Measurements from ENCODE around the gene FFAR1.

Gene FFAR1, protein sequence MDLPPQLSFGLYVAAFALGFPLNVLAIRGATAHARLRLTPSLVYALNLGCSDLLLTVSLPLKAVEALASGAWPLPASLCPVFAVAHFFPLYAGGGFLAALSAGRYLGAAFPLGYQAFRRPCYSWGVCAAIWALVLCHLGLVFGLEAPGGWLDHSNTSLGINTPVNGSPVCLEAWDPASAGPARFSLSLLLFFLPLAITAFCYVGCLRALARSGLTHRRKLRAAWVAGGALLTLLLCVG (N-terminal part only)

DNA sequence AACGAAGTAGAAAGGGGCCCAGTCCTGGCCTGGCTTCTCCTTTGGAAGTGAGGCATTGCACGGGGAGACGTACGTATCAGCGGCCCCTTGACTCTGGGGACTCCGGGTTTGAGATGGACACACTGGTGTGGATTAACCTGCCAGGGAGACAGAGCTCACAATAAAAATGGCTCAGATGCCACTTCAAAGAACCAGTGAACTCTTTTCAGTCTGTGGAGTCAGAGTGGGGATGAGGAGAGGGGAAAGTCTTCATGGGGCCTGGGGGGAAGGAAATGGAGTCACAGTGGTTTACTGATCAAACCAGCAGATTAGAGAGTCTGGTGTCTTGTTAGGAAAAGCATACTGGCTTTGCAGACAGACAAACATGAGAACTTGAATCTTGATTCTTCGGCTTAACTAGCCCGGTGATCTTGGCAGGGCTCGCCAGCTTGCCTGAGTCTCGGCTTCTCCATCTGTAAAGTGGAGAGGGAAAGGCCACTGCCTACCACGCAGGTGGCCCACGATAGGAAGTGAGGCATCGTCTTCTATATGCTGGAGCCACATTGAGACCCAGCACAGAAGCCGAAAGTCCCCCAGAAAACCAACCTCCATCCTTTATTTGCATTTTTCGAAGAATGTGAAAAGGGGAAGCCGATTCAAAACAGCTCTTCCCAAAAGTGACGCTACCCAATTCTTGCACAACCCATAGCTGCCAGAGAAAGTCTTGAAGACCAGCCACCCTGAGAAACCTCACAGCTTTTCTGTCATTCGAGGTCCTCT lies at the start of gene FFAR1:
FFAR1 (plus strand) TSS at position 732 of the 759 bp plus-strand sequence. CDS start 3,650 bp downstream, outside the sequence.
- FAIRE-seq (no peak), DNase-seq (ENCODE audit: insufficient read length, low spot score) (no peak)
- TF ChIP-seq, protein P1, sequence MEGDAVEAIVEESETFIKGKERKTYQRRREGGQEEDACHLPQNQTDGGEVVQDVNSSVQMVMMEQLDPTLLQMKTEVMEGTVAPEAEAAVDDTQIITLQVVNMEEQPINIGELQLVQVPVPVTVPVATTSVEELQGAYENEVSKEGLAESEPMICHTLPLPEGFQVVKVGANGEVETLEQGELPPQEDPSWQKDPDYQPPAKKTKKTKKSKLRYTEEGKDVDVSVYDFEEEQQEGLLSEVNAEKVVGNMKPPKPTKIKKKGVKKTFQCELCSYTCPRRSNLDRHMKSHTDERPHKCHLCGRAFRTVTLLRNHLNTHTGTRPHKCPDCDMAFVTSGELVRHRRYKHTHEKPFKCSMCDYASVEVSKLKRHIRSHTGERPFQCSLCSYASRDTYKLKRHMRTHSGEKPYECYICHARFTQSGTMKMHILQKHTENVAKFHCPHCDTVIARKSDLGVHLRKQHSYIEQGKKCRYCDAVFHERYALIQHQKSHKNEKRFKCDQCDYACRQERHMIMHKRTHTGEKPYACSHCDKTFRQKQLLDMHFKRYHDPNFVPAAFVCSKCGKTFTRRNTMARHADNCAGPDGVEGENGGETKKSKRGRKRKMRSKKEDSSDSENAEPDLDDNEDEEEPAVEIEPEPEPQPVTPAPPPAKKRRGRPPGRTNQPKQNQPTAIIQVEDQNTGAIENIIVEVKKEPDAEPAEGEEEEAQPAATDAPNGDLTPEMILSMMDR (IDR thresholded peaks at IDR 0.05; ENCODE audit: insufficient read depth, missing control alignments), result no peak

DNA sequence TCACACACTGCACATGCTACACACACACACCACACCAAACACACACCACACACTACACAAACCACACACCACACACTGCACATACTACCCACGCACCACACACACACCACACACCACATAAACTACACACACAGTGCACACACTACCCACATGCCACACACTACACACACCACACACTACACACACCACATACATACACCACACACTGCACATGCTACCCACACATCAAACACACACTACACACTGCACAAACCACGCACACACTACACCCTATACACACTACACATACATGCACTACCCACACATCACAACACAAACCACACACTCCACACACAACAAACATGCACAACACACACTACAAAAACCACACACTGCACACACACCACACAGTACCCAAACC lies 49.8 kb upstream of the FFAR1 start:
- DNase-seq (ENCODE audit: insufficient read length, low spot score) (no peak), FAIRE-seq (no peak)
- TF ChIP-seq, protein P1 (IDR thresholded peaks at IDR 0.05; ENCODE audit: insufficient read depth, missing control alignments), result no peak

DNA sequence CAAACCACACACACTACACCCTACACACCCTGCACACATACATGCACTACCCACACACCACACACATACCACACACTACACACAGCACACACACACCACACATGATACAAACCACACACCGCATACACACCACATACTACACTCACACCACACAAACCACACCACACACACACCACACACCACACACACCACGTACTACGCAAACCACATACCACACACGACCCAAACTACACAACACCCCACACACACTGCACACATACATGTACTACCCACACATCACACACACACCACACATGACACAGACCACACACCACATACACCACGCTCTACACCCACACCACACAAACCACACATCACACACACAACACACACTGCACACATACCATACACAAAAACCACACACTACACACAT lies 49.1 kb upstream of the FFAR1 start:
- FAIRE-seq, result no peak

DNA sequence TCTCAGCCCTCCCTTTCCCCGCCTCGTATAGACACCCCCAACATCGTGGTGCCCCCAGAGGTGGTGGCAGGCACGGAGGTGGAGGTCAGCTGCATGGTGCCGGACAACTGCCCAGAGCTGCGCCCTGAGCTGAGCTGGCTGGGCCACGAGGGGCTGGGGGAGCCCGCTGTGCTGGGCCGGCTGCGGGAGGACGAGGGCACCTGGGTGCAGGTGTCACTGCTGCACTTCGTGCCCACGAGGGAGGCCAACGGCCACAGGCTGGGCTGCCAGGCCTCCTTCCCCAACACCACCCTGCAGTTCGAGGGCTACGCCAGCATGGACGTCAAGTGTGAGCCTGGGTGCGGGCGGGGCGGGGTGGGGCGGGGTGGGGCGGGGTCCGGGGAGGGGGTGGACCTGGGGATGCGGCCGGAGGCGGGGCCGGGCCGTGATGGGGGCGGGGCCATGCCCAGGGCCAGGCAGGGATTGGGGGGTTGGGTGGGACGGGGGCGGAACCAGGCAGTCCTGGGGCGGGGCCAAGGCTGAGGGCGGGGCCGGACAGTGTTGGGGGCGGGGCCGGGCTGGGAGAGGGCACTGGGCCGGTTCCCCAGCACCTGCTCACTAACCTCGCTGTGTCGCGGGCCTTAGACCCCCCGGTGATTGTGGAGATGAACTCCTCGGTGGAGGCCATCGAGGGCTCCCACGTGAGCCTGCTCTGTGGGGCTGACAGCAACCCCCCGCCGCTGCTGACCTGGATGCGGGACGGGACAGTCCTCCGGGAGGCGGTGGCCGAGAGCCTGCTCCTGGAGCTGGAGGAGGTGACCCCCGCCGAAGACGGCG lies 48.0 kb upstream of the FFAR1 start:
- TF ChIP-seq, protein P1 (IDR thresholded peaks at IDR 0.05; ENCODE audit: insufficient read depth, missing control alignments), result no peak
- DNase-seq (ENCODE audit: insufficient read length, low spot score) (no peak), FAIRE-seq (no peak)

More for the DNA sequence above, 49.1 kb upstream of the FFAR1 start:
- TF ChIP-seq, protein P1 (IDR thresholded peaks at IDR 0.05; ENCODE audit: insufficient read depth, missing control alignments), result no peak
- DNase-seq (ENCODE audit: insufficient read length, low spot score), result no peak

DNA sequence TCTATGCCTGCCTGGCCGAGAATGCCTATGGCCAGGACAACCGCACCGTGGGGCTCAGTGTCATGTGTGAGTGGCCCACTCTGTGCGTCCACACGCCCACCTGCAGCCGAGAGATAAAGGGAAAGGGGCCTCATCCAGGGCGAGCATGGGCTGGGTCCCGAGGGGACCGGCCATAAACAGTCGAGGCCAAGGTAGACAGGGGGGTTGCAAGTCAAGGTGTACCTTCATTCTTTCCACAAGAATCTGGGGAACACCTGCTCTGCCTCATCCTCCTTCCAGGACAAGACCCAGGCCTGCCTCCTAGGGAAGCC lies 47.4 kb upstream of the FFAR1 start:
- DNase-seq (ENCODE audit: insufficient read length, low spot score), result no peak
- TF ChIP-seq, protein P1 (IDR thresholded peaks at IDR 0.05; ENCODE audit: insufficient read depth, missing control alignments), result no peak
- no peak for FAIRE-seq

DNA sequence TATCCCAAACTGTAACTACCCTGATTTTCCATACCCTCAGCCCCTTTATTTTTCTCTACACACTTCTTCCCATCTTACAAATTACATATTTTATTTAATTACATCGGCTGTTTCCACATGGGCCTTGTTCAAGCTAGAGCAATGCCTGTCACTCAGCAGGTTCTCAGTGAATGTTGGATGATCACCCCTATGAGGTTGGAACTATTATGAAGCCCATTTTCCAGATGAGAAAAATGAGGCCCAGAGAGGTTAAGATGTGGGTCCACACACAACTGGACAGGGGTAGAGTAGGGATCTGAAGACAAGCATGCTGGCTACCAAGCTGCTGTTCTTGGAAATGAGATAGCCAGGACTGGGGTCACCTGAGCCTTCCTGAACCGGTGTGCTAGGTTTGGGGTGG lies 45.7 kb upstream of the FFAR1 start:
- TF ChIP-seq, protein P1 (IDR thresholded peaks at IDR 0.05; ENCODE audit: insufficient read depth, missing control alignments), result no peak
- DNase-seq (ENCODE audit: insufficient read length, low spot score) (no peak), FAIRE-seq (no peak)
